Stimulated activated CD4-positive, alpha-beta T cell treated with anti-CD3 and anti-CD28 coated beads, Interleukin-1b, Interleukin-23, amount 100 ng/mL, for 24 hours (primary cell): ENCODE data around the gene DMXL2.
"Not testable (repeated sequence)": the region's sequence is repeated elsewhere in the genome, so short reads cannot be mapped to it uniquely, and the experiment has no call there.

ENCODE experiments used
- DNase-seq, 4 experiments: peaks; one replicate each; pipeline ENCODE4 v3.0.0-alpha.2; 2020; ENCODE audit warnings: low read depth in 4 of 4, low spot score in 1 of 4

Gene DMXL2, protein sequence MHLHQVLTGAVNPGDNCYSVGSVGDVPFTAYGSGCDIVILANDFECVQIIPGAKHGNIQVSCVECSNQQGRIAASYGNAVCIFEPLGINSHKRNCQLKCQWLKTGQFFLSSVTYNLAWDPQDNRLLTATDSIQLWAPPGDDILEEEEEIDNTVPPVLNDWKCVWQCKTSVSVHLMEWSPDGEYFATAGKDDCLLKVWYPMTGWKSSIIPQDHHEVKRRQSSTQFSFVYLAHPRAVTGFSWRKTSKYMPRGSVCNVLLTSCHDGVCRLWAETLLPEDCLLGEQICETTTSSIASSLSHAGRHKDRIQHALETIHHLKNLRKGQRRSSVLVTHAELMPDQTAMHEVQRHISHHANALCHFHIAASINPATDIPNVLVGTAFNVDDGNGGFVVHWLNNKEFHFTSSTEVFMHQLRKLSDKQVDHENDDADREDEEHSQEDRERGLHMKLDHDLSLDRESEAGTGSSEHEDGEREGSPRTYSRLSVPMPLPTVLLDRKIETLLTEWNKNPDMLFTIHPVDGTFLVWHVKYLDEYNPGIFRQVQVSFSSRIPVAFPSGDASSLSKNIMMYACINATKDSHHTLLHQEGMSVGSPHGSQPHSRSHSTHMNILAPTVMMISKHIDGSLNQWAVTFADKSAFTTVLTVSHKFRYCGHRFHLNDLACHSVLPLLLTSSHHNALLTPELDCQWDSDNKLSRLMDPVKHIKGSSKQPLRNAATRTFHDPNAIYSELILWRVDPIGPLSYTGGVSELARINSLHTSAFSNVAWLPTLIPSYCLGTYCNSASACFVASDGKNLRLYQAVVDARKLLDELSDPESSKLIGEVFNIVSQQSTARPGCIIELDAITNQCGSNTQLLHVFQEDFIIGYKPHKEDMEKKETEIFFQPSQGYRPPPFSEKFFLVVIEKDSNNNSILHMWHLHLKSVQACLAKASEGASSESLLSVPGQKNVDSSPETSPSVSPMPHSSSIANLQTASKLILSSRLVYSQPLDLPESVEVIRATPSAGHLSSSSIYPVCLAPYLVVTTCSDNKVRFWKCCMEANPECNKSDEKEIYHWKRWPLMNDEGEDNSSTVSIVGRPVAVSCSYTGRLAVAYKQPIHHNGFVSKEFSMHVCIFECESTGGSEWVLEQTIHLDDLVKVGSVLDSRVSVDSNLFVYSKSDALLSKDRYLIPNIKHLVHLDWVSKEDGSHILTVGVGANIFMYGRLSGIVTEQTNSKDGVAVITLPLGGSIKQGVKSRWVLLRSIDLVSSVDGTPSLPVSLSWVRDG (N-terminal part only)

DNA sequence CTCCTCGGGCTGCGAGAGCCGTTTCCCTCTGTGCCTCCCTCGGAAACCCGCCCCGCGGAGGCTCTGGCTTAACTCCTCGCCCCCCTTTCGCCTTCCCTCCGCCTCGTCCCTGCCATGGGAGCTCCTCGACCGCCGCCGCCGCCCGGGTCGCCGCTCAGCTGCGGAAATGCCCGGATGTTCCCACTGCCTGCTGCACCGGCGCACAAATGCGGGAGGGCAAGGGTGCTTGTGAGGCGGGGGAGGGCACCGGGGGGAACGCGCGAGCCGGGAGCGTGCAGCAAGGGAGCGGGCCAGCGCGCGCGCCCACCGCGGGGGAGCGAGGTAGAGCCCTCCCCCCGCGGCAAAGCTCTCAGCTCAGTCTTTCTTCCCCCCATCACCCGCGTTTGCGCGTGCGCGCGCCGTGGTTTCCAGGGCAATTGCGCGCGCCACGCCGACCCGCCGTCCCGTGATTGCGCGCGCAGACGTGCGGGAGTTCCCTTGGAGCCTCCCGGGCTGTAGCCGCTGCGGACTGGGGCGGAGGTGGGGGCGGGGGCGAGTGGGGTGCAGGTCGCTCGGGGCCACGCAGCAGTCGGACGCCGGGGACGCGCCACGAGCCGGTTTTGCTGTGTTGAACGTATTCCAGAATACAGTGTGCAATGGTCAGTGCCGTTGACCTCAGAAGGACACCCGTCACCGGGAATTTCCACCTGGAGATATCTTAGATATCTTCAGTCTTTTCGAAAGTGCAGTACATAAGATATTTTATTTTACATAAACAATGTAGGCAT lies at the start of gene DMXL2:
TSS of gene DMXL2 (minus strand) at position 168 of the 767 bp plus-strand sequence. CDS start 226 bp downstream, outside the sequence.
- DNase-seq = peak; percentile 49 to 73 (median 64)

DNA sequence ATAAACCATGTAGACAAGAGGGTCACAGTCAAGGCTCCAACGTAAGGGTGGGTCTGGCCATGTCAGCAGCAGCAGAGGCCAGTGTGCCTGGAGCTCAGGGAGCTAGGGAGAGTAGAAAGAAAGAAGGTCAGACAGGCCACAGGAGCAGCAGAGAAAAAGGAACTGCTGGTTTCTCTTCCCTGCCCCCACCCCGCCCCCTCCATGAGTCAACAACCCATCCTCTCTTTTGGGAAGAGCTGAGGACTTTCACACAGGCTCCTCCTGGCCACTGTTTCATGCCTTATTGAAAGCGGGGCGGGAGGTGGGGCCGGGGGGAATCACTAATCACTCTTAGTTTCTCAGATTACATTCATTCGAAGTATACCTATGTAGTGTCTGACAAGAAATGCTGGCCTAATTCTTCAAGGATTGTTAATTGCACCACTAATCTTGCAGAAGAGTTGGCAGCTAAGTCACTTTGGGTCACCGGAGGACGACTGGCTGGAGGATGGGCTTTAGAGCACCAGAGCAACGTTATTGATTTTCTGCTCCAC lies 49.6 kb upstream of the DMXL2 start:
- DNase-seq = no peak

- no peak for DNase-seq
Measured at GRCh38 chr15:51669381-51669780, 46.8 kb upstream of the DMXL2 start.

GRCh38 chr15:51668446-51668845 lies 45.9 kb upstream of the DMXL2 start:
- no peak for DNase-seq

DNA sequence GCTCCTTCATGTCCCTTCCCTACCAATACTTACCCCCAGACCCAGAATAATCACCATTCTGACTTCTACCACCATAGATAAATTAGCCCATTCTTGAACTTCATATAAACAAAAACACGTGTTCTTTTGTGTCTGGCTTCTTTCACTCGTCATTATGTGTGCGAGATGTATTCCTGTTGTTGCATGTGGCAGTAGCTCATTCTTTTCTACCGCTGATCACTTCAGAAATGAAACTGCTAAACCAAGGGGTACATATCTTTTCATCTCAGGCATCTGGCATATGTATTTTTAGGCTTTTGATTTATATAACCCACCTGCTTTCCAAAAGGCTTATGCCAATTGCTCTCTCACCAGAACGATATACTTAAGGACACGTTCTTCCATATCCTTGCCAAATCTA lies 44.9 kb upstream of the DMXL2 start:
- no peak for DNase-seq

GRCh38 chr15:51661072-51661471 lies 38.5 kb upstream of the DMXL2 start:
- DNase-seq = no peak

DNA sequence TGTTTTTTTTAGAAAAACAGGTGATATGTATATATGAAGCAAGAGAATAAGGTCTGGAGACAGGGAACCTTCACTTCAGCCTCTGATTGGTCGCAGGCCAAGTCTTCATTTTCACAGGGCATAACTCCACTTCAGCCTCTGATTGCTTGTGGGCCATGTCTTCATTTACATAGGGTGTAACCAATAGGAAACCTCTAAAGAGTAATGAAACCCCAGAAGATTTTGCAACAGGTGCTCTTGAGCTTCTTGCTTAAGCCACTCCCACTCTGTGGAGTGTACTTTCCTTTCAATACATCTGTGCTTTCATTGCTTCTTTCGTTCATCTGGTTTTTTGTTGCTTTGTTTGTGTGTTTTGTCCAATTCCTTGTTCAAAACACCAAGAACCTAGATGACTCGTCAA lies 36.1 kb upstream of the DMXL2 start:
- no peak for DNase-seq

- not testable (repeated sequence) for DNase-seq
Measured at GRCh38 chr15:51655401-51656057, 33.0 kb upstream of the DMXL2 start.

DNA sequence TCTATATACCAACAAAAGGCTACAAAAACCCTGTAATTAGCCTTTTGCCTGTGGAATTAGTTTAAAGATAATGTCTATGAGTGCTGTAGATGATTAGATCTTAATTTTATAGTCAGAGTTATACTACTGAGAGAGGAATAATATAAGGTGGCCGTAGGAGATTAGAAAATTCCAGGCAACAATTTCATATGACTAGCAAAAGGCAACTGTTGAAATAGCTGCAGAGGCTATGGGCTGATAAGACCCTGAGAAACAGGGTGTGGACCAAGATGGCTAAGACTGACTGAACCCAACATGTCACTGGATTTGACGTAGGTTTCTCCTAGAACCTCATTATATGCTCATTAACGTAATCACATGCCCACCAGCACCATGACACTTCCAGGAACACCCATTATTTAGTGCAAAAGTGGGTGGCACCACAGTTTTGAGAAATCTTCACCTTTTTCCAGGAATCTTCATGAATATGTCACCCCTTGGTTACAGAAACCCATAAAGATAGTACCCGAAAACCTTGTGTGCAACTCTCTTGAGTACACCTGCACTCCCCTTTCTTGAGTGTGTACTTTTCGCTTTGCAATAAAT lies 29.6 kb upstream of the DMXL2 start:
- DNase-seq = no peak

DNA sequence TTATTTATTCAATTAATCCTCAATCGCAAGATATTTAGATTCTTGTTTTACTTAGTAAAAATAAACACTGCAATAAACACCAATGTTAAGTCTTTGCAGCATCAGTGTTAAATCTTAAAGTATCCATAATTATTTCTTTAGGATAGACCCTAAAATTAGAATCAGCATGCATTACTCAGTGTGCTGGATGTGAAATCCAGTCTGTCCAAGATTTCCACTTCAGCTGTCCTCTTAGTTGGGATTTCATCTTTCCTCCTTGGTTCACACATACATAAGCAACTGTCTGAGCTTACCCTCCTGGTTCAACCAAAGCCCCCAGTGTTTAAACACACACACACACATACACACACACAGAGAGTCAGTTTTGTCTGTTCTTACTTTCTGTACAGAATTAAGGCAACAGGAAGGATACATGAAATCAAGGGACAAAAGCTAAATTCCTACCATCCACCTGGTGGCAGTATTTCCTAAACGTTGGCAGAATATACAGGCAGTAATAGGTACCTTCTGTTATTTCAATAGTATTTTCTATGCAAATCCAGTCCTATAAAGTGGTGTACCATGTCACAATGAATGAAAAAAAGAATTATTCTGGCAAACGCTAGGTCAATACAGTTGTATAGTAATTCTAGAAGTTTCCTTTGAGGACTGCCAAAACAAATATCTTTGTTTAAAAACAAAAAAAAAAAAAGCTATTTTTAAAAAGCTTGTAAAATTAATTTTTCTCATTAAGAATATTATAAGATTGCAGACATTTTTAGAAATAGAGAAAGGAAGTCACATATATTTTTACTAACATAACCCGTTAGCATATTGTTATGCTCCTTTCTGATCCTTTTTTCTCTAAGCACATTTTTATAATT lies 27.3 kb upstream of the DMXL2 start:
- DNase-seq = peak in 3 of 4 experiments; percentile 1 to 10 (median 5)

GRCh38 chr15:51648643-51649042 lies 26.1 kb upstream of the DMXL2 start:
- not testable (repeated sequence) for DNase-seq

DNA sequence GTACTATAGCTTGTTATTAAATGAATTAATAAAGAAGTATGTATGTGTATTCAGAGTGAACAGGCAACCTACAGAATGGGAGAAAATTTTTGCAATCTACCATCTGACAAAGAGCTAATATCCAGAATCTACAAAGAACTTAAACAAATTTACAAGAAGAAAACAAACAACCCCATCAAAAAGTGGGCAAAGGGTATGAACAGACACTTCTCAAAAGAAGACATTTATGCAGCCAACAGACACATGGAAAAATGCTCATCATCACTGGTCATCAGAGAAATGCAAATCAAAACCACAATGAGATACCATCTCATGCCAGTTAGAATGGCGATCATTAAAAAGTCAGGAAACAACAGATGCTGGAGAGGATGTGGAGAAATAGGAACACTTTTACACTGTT lies 25.5 kb upstream of the DMXL2 start:
- DNase-seq = not testable (repeated sequence)

GRCh38 chr15:51647128-51647562 lies 24.6 kb upstream of the DMXL2 start:
- no peak for DNase-seq

- no peak for DNase-seq
Measured at GRCh38 chr15:51642696-51643095, 20.1 kb upstream of the DMXL2 start.

- DNase-seq = no peak
Measured at GRCh38 chr15:51641490-51642130, 19.0 kb upstream of the DMXL2 start.

DNA sequence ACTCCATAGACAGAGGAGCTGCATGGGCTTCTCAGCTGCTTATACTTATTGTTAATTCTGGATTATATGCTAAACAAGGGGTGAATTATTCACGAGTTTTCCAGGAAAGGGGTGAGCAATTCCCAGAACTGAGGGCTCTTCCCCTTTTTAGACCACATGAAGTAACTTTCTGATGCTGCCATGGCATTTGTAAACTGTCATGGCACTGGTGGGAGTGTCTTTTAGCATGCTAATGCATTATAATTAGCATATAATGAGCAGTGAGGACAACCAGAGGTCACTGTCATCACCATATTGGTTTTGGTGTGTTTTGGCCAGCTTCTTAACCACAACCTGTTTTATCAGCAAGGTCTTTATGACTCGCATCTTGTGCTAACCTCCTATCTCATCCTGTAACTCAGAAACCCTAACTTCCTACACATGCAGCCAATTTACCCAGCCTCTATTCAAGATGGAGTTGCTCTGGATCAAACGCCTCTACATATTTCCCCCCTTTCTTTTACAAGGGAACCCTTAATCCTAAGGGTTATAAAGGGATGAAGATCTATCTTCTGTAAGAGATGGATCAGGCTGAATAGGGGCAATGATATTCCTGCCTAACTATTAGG lies 12.1 kb upstream of the DMXL2 start:
- no peak for DNase-seq

- DNase-seq = no peak
Measured at GRCh38 chr15:51629612-51630011, 7.0 kb upstream of the DMXL2 start.
